Lower leg skin (tissue), 4 donors: ENCODE measurements around the gene MRPL38. TPM values are rescaled to one million over a fixed set of nuclear protein-coding genes. Genes with fewer than 3 reads are reported as not detected.

ENCODE experiments used
- DNase-seq, 2 donors: peaks; one replicate each; pipeline ENCODE4 v3.0.0-alpha.2; 2019; ENCODE audit warnings: low spot score in 2 of 2
- H3K4me3 ChIP-seq: fragments of 200-600 bp; sonication (generic); 2 replicates; pipeline ENCODE4 v1.5.1; 2017; ENCODE audit warnings: mild to moderate bottlenecking, low read depth; ENCODE audit not compliant: poor library complexity, severe bottlenecking
- CTCF ChIP-seq, 3 donors: fragments of 450-650 bp; IDR thresholded peaks; one replicate each; pipeline ENCODE4 v1.5.1; 2016; ENCODE audit warnings: antibody characterized with exemption in 3 of 3, mild to moderate bottlenecking in 3 of 3, moderate library complexity in 2 of 3
- POLR2A ChIP-seq, 2 donors: fragments of 450-650 bp; IDR thresholded peaks; one replicate each; pipeline ENCODE4 v1.6.1; 2016 to 2017; ENCODE audit warnings: antibody characterized with exemption in 2 of 2, mild to moderate bottlenecking in 1 of 2, moderate library complexity in 1 of 2
- WGBS, 2 donors: methylation state at CpG; one replicate each; pipeline ENCODE4 v1.1.5; 2018; 5-methylcytosine and 5-hydroxymethylcytosine counted together
- intact Hi-C: fragments of 100-400 bp; cut with DNase I; formaldehyde crosslinking; loops from one replicate; pipeline ENCODE4 v1.15.0; 2023; ENCODE audit warnings: low total_unique reads
- total RNA-seq, 4 donors: library from RNA; depleted of rRNA; stranded (reverse); fragments of >200 nt; gene quantifications; one replicate each; pipeline ENCODE4 v1.1.0, GENCODE V29; 2016

MRPL38 gene
- total RNA-seq, 4 donors from 2014 or later = 36.5 to 64.7 (median 49.0) TPM

GRCh38 chr17:75850928-75851692 is 53.6 kb downstream of the MRPL38 start:
- intact Hi-C loops = no loop called here
- WGBS, 2 donors = 87 to 93% methylated on average over 12 of the region's 12 CpGs
- no peak overlapping the region for H3K4me3 ChIP-seq
- DNase-seq = no peak
- no peak for TF ChIP-seq CTCF (IDR thresholded peaks at IDR 0.05)
- no peak for TF ChIP-seq POLR2A (IDR thresholded peaks at IDR 0.05)

DNA sequence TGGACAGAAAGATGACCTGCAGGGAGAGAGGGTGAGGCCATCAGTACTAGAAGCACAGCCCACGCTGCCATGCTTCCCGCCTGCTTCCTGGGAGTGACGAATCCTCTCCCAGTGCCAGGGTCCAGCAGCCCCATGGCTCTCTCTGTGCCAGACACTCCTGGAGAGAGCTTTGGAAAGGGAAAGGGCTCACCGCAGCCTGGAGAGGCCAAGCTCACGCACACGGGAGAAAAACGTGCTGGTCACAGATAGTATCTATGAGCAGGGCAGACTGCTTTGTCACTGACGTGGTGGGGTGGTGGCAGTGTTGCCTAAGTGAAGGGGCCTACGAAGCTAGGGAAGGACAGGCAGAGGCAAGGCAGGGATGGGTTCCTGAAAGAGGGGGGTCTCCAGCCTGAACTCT is 55.0 kb downstream of the MRPL38 start:
- 77 to 83% methylated on average over 9 of the region's 9 CpGs for WGBS, 2 donors
- DNase-seq = no peak
- no peak overlapping the region for H3K4me3 ChIP-seq
- intact Hi-C loops = loop anchor here (10.0 kb wide), 1 partner anchor 75 kb away; a partner anchor contains a TSS
- TF ChIP-seq CTCF (IDR thresholded peaks at IDR 0.05) = no peak
- TF ChIP-seq POLR2A (IDR thresholded peaks at IDR 0.05) = no peak

GRCh38 chr17:75849279-75849646 is 55.4 kb downstream of the MRPL38 start:
- H3K4me3 ChIP-seq = no peak overlapping the region
- 83 to 89% methylated on average over 11 of the region's 11 CpGs for WGBS, 2 donors
- DNase-seq = no peak
- intact Hi-C loops = loop anchor here (10.0 kb wide), 1 partner anchor 74 kb away; a partner anchor contains a TSS
- no peak for TF ChIP-seq CTCF (IDR thresholded peaks at IDR 0.05)
- no peak for TF ChIP-seq POLR2A (IDR thresholded peaks at IDR 0.05)

Other genes starting within 250 kb of the MRPL38 start
- 10 to 100 TPM; 50.8 to 76.3 (median 60.5) TPM for gene RECQL5, start 237.7 kb downstream of the MRPL38 start, total RNA-seq
- gene SAP30BP, start 237.5 kb downstream of the MRPL38 start, total RNA-seq = 10 to 100 TPM; 54.0 to 85.1 (median 74.1) TPM
- 100 to 1,000 TPM; 371 to 689 (median 435) TPM for gene ITGB4, start 183.4 kb downstream of the MRPL38 start, total RNA-seq
- gene GALK1, start 139.7 kb downstream of the MRPL38 start, total RNA-seq = 10 to 100 TPM; 20.6 to 31.0 (median 28.9) TPM
- 10 to 100 TPM; 26.5 to 42.5 (median 31.9) TPM for gene UNK, start 120.1 kb downstream of the MRPL38 start, total RNA-seq
- gene UNC13D, start 60.5 kb downstream of the MRPL38 start, total RNA-seq = 1 to 10 TPM; 5.0 to 9.1 (median 7.6) TPM
- gene WBP2, start 49.5 kb downstream of the MRPL38 start, total RNA-seq = 100 to 1,000 TPM in 2 of 4 donors, 10 to 100 TPM in 2; 74.2 to 149 (median 93.8) TPM
- 10 to 100 TPM; 33.2 to 62.5 (median 41.5) TPM for gene TRIM47, start 26.3 kb downstream of the MRPL38 start, total RNA-seq
- gene TRIM65, start 7.9 kb downstream of the MRPL38 start, total RNA-seq = 10 to 100 TPM; 23.1 to 36.3 (median 32.2) TPM
- gene FBF1, start 36.2 kb upstream of the MRPL38 start, total RNA-seq = 10 to 100 TPM; 20.4 to 23.8 (median 22.4) TPM
- gene ACOX1, start 74.3 kb upstream of the MRPL38 start, total RNA-seq = 100 to 1,000 TPM in 1 of 4 donors, 10 to 100 TPM in 3; 71.2 to 102 (median 81.3) TPM
- gene TEN1, start 74.4 kb upstream of the MRPL38 start, total RNA-seq = 10 to 100 TPM; 43.7 to 57.9 (median 49.7) TPM
- 1 to 10 TPM; 2.7 to 8.4 (median 4.5) TPM for gene CDK3, start 96.0 kb upstream of the MRPL38 start, total RNA-seq
- gene EVPL, start 122.4 kb upstream of the MRPL38 start, total RNA-seq = 100 to 1,000 TPM; 285 to 514 (median 315) TPM
- 10 to 100 TPM; 67.2 to 76.5 (median 72.3) TPM for gene SRP68, start 167.6 kb upstream of the MRPL38 start, total RNA-seq
- gene GALR2, start 169.9 kb upstream of the MRPL38 start, total RNA-seq = under 1 TPM in 2 of 4 donors, not detected in 2; 0.17 to 0.97 TPM
- not detected for gene ZACN, start 174.3 kb upstream of the MRPL38 start, total RNA-seq
- 10 to 100 TPM; 52.5 to 78.4 (median 72.3) TPM for gene EXOC7, start 198.9 kb upstream of the MRPL38 start, total RNA-seq
- 1 to 10 TPM; 1.2 to 2.4 (median 1.8) TPM for gene FOXJ1, start 236.4 kb upstream of the MRPL38 start, total RNA-seq